ENCODE measurements around the gene INSL3. TPM values are rescaled to one million over a fixed set of nuclear protein-coding genes. Genes with fewer than 3 reads are reported as not detected.

The INSL3 gene
- total RNA-seq, 1 experiment from 2014 or later = 0.57 TPM

- Histone ChIP-seq H3K27ac (ENCODE audit: low read length) (no peak overlapping the region), H3K4me3 (ENCODE audit: low read depth in 2 of 2, low read length in 2 of 2) (peak overlapping the region; percentile 34 to 57), H3K36me3 (ENCODE audit: control insufficient read depth, insufficient read depth, low read length) (no peaks in the 10 kb centered on the region), H3K4me1 (ENCODE audit: control insufficient read depth, insufficient read depth, low read length) (no peaks in the 10 kb centered on the region), H3K9me3 (ENCODE audit: control insufficient read depth, insufficient read depth, low read depth, low read length) (no peaks in the 10 kb centered on the region), H3K27me3 (ENCODE audit: control insufficient read depth, insufficient read depth, low read length) (no peaks in the 10 kb centered on the region)
- intact Hi-C loops (cut with micrococcal nuclease; ENCODE audit: unreplicated experiment) = no loop called here
- ChIA-PET CTCF (no interaction called here), POLR2A (no interaction called here)
- no peak for DNase-seq (ENCODE audit: low read depth, low spot score)
- in situ Hi-C loops (cut with HindIII; ENCODE audit: low pct_unique_long_range_greater_than_20kb, low sequenced_read_pairs) = no loop called here
- TF ChIP-seq SIN3A (IDR thresholded peaks at IDR 0.05; ENCODE audit: borderline replicate concordance, insufficient read depth, low read depth, low read length) = no peak
- no peak for TF ChIP-seq TCF7L2 (IDR thresholded peaks at IDR 0.05; ENCODE audit: low read depth, low read length)
- TF ChIP-seq, protein P1, sequence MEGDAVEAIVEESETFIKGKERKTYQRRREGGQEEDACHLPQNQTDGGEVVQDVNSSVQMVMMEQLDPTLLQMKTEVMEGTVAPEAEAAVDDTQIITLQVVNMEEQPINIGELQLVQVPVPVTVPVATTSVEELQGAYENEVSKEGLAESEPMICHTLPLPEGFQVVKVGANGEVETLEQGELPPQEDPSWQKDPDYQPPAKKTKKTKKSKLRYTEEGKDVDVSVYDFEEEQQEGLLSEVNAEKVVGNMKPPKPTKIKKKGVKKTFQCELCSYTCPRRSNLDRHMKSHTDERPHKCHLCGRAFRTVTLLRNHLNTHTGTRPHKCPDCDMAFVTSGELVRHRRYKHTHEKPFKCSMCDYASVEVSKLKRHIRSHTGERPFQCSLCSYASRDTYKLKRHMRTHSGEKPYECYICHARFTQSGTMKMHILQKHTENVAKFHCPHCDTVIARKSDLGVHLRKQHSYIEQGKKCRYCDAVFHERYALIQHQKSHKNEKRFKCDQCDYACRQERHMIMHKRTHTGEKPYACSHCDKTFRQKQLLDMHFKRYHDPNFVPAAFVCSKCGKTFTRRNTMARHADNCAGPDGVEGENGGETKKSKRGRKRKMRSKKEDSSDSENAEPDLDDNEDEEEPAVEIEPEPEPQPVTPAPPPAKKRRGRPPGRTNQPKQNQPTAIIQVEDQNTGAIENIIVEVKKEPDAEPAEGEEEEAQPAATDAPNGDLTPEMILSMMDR (IDR thresholded peaks at IDR 0.05) = no peak
- TF ChIP-seq REST (IDR thresholded peaks at IDR 0.05; ENCODE audit: insufficient read depth in 1 of 2, low read depth in 2 of 2, low read length in 1 of 2) = no peak
- no peak for TF ChIP-seq POLR2AphosphoS5 (IDR thresholded peaks at IDR 0.05; ENCODE audit: low read depth, low read length)
- no TSS peak for BruUV-seq (replicated peaks)
- ATAC-seq = peak; percentile 37
Observed at GRCh38 chr19:17841371-17841809, 20.1 kb upstream of the INSL3 start.

DNA sequence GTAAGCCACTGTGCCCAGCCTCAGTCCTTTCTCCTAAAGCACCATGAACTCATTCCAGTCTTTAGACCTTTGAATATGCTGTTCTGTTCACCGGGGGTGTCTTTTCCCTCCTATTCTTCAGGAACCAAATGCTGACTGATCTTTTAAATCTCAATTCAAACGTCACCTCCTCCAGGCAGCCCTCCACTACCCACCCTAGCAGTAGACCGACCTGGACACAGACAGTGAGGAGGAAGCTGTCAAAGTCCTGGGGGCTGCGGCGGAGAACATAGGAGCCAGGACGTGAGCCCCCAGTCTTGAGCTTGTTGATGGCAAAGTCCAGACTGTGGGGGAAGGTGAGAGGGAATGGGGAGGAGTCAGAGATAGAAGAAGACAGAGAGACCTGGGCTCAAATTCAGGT lies 18.7 kb upstream of the INSL3 start:
- intact Hi-C loops (cut with micrococcal nuclease; ENCODE audit: unreplicated experiment) (no loop called here), in situ Hi-C loops (cut with HindIII; ENCODE audit: low pct_unique_long_range_greater_than_20kb, low sequenced_read_pairs) (no loop called here)
- Histone ChIP-seq H3K4me3 (ENCODE audit: low read depth in 2 of 2, low read length in 2 of 2) (no peak overlapping the region), H3K27me3 (ENCODE audit: control insufficient read depth, insufficient read depth, low read length) (no peaks in the 10 kb centered on the region), H3K36me3 (ENCODE audit: control insufficient read depth, insufficient read depth, low read length) (no peaks in the 10 kb centered on the region), H3K9me3 (ENCODE audit: control insufficient read depth, insufficient read depth, low read depth, low read length) (no peaks in the 10 kb centered on the region), H3K4me1 (ENCODE audit: control insufficient read depth, insufficient read depth, low read length) (no peaks in the 10 kb centered on the region), H3K27ac (ENCODE audit: low read length) (no peak overlapping the region)
- no peak for TF ChIP-seq REST (IDR thresholded peaks at IDR 0.05; ENCODE audit: insufficient read depth in 1 of 2, low read depth in 2 of 2, low read length in 1 of 2)
- no peak for TF ChIP-seq SIN3A (IDR thresholded peaks at IDR 0.05; ENCODE audit: borderline replicate concordance, insufficient read depth, low read depth, low read length)
- no peak for TF ChIP-seq POLR2AphosphoS5 (IDR thresholded peaks at IDR 0.05; ENCODE audit: low read depth, low read length)
- TF ChIP-seq TCF7L2 (IDR thresholded peaks at IDR 0.05; ENCODE audit: low read depth, low read length) = no peak
- TF ChIP-seq, protein P1 (IDR thresholded peaks at IDR 0.05) = no peak
- ChIA-PET POLR2A (no interaction called here), CTCF (no interaction called here)
- BruUV-seq (replicated peaks) = no TSS peak
- DNase-seq (ENCODE audit: low read depth, low spot score) (no peak), ATAC-seq (no peak)
